ENCODE data around the gene IPCEF1.
A peak's percentile ranks its signal among the peaks of the same experiment; 100 is the strongest.

Gene IPCEF1

DNA sequence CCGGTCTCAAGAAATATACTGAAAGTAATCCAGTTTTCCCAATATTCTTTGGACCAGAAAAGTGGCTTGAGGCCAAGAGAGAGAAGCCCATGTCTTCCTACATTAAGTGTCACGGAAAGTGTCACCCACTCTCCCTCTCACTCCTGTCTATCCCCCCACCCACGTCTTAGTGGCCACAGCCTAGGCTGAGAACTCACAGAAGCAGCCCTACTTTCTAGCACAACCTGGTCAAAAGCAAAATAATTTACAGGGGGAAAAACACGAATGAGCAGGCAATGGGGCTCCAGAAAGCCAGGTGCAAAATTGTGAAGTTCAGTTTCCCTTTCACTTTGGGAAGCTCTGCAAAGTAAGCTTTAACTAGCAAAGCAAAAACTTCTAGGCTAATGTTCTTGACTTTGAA is 199.5 kb downstream of the IPCEF1 start:
- DNase-seq, result no peak

DNA sequence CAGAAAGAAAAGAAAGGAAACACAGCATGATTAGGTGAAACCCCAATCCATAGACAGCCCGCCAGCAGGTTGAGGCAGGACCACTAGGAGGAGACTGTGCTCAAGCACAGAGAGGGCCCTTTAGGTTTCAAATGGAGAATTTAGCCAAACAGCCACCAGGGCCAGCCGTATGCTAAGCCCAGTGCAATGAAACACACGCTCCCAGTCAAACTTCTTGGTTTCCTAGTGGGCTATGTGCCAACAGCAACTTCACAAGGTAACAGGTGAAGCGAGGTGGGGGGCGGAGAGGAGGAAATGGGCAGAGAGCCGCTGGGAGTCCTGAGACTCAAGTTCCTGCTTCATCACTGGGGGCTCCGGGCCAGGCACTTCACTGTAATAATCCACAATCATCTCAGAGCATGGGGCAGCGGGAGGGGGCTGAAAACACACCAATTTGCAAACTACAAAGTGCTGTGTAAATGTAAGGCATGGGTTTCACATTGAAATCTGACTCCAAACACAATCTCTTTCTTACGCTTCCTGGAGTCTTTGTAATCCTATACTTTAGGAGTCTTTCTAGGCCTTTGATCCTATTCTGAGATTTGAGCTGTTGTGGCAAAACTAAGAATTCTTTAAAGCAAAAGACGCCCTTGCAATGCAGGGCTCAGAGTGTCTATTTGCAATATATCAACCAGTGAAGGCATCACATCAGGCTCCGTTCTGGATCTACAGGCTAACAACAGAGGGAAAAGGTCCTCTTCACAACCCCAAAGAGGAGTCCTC is 200.3 kb downstream of the IPCEF1 start:
- DNase-seq, result peak; percentile 95

DNA sequence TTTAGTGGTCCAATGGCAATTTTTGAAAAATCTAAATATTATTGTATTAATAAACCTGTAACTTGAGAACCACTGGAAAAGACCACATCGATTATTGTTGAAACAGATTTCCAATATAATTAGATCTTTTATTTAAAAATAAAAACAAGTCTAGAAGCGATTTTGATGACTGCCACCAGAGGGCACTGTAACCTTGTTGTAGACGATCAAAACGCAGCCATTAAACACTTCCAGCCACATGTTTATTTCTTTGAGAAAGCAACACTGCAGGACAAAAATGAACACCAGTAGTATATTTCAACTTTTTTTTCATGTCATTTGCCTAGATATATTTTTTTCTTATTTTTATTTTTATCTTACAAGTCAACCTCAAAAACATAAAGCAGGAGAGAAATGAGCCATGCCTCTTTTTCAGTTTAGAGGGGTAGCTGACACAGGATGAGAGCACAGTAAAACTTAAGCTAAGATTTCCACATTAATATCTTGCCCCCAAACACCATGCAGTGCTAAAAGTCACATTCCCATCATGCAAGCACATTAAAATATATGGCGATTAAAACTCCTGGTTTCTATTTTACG is 202.1 kb downstream of the IPCEF1 start:
- peak; percentile 73 for DNase-seq

DNA sequence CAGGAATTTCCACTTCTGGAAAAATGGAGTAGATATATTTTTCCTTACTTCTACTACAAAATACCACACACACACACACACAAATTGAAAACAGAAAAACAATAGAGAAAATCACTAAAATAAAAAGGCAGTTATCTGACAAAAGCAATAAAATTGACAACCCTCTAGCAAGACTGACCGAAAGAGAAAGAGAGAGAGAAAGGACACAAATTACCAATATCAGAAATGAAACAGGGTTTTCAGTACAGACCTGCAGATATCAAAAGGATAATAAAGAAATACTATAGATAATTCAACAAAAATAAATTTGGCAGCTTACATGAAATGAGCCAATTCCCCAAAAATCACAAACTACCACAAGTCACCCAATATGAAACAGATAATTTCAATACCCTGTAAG is 212.8 kb downstream of the IPCEF1 start:
- DNase-seq, result no peak

DNA sequence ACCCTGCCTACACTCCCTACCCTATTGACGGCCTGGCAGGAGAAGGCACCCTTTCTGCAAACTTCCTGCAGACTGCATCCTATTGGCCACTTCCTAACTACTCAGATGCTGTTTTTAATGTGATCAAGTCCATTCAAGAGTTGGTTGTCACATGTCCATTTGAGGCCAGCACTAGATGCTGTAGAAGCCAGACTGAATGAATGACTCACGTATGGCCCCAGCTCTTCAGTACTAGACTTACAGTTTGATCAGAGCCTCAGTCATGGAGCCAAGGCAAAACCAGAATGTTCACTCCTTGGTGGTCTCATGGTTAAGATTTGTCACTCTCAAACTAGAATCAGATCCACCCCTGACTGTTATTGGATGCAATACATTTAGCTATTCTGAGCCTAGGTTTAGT is 215.9 kb downstream of the IPCEF1 start:
- DNase-seq, result no peak

DNA sequence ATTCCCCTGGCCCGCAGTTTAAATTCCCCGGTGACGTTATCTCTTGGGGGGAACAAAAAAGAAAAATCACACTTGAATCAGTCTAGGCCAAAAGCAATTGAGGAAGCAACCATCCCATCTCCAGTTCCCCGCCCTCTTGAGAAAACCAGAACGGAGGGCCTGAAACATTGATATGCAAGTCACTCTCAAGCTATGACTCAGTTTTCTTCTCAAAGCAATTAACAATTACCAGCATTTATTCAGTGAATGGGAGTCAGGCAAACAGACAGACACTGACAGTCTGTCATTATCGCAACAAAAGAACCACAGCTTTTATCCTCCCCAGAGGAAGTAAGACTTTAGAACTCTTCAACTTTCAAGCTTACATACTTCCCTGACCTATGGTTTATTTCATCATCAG is 216.7 kb downstream of the IPCEF1 start:
- no peak for DNase-seq

DNA sequence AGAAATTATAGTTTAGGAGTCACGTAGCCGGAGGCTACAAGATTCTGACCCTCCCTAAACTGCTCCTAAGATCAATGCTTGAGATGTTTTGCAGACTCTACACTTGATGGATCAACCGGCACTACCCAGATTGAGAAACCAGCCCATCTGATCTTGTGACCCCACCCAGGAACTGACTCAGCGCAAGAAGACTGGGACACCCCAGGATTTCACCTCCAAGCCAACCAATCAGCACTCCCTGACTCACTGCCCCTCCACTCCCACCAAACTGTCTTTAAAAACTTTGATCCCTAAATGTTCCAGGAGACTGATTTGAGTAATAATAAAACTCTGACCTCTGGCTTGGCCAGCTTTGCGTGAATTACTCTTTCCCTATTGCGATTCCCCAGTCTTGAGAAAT is 217.8 kb downstream of the IPCEF1 start:
- no peak for DNase-seq

DNA sequence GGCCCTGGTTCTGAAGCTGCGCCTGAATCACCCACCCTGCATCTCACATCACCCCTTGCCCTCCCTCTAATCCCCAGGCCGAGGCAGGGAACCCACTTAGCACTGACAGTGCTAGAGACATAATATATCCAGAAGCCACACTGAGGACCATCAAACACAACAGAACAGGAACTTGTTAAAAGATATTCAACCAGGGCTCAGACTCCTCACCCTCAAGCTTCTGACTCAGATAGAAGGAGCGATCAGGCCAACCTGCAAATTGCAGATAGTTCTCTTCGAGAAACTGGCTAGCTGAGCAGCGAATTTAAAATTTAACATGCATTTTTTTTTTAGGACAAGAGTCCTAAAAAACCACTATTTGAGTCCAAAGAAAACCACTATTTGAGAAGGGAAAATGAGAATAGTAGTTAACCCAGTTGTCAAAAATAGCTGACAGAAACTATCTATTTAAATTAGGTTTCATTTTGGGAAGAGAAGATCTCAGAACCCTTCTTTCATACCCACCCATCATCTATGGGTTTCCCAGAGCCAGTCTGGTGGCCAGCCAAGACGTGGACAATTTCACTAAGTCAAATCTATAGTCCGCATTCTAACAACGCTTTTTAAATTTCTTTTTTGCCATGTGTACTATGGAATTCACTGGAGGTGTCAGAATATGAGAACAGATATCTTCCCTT is 222.0 kb downstream of the IPCEF1 start:
- DNase-seq, result no peak

DNA sequence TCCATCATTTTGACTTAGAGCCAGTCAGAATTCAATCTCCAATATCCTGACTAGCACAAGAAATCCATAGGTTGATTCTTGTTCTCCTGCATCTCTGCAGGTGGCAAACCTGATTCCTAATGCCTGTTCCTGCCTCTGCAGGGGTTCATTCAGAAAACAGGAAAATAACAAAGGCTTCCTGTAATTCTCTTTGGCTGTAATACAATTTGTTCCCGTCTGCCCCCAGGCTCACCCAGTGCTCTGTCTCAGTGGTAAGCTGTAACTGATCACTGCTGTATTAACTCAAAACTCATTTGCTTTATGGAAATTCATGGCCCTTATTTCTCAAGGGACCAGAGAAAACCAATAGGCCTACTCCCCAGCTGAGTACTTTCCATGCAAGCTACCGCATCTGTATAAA is 228.9 kb downstream of the IPCEF1 start:
- no peak for DNase-seq

DNA sequence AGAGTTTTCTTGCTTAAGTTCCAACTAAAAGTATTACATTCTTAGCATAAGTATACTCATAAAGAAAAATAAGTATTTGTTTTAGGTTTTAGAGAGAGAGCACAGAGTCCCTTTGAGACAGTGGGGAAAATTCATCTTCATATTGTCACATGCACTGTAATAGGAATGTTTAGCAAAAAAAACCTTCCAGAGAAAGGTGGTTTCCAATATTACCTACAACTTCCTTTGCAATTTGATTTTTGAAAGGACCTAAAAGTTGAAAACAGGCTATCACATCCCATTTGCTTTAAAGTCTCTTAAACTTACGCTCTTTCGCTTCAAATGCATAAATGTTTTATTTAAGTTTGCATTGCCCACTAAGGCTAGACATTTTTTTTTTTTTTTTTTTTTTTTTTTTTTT is 231.2 kb downstream of the IPCEF1 start:
- no peak for DNase-seq

DNA sequence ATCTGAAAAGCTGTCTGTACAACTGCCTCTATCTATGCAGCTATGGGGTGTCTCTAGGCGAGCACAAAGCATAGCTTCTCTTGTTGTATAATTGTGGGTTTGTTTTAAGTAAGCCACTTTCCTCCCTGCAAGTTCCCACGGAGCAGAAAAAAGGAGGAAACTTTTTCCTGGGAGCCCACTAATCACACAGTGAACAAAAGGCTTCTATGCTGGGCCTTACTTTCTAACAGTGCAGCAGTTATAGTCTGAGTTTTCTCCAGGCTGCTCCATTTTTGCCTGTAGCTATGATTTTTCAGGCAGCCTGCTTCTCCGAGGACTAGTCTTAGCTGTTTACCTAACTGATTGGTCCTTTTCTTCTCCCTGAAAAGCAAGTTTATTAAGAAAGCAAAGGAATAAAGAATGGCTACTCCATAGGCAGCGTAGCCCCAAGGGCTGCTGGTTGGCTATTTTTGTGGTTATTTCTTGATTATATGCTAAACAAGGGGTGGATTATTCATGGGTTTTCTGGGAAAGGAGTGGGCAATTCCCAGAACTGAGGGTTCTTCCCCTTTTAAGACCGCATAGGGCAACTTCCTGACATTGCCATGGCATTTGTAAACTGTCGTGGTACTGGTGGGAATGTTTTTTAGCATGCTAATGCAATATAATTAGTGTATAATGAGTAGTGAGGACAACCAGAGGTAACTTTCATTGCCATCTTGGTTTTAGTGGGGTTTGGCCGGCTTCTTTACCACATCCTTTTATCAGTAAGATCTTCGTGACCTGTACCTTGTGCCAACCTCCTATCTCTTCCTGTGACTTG is 233.2 kb downstream of the IPCEF1 start:
- no peak for DNase-seq

DNA sequence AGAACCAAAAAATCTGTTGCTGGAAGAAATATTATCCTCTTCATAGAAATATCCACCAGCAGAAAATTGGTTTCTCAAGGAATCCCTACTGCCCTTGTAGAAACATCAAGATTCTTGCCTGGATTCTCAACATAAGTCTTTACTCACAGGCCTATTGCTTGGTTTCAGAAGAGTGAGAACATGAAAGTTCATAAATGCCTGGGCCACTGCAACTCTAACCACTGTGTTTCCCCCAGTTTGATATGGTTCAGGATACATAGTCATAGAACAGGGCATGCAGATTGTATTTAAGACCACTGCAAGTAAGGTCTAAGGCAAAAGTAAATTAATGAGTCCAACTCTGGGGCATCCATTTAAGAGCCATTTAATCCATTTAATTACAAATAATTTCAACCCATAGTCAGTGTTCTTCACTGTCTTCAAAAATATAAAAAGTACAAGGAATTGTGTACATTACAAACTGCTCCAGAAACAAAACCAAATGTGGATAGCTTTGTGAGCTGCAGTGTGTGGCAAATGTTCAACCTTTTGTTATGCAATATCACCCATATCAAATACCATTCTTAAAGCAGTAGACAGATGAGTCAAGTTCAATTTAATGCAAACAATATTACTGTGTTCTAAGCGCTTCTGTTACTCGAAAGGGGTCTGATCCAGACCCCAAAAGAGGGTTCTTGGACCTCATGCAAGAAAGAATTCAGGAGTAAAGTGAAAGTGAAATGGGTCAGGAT is 234.2 kb downstream of the IPCEF1 start:
- no peak for DNase-seq

DNA sequence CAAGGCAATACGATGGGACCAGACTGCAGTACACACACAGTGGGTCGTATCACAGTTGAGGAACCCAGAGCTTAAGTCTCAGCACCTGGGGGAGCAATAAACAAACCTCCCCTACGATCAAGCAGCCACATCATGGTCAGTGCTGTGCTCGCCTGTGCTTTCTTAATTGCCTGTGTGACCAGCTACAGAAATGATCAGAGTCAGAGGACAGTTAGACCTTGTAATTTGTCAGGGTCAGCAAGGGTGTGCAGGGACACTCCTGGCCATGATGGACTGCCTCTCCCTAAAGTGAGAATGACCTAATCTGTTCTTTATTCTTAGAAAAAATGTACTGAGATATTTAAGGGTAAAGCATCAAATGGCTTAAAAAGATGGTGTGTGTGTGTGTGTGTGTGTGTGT is 239.1 kb downstream of the IPCEF1 start:
- no peak for DNase-seq

DNA sequence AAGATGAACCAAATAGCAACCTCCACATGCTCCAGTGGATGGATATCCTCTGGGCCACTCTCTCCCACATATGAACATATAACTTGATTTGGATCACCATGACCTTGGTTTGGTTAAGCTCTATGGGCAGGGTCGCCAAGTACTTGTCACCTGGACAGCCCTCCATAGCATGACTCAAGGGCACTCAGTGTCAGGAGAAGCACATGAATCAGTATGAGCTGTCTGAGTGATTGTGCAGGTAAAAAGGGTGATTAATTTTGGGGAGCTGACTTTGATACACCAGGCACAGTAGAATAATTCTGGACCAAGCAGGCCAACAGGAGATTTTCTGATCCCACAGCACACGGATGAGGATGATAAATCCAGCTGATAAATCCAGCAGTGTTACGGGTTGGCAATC is 243.2 kb downstream of the IPCEF1 start:
- DNase-seq, result no peak

DNA sequence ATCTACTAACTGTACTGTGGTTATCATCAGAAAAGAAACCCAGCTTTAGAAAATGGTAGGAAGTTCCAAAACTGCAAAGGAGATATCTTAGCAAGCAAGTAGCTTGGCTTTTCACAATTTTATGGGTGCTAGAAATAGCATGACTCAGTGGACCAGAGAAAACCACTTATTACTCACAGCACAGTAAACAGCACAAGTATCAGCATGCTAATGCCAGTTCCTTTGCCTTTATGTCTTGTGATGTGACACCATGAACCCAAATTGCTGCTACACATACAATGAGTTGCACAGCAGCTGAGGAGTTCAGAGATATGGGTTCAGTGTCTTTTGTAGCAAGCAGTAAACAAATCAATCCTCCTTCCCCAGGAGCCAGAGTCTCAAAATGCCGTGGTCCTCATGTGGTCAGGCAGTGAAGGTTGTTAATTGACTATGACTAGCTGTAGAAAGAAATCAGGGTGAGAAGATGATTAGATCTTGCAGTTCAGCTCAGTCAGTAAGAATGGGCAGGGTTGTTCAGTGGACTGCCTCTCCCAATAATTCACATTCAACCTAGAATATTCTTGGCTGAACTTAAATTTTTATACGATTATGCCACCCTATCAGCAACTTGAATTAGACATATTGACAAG is 244.3 kb downstream of the IPCEF1 start:
- no peak for DNase-seq

DNA sequence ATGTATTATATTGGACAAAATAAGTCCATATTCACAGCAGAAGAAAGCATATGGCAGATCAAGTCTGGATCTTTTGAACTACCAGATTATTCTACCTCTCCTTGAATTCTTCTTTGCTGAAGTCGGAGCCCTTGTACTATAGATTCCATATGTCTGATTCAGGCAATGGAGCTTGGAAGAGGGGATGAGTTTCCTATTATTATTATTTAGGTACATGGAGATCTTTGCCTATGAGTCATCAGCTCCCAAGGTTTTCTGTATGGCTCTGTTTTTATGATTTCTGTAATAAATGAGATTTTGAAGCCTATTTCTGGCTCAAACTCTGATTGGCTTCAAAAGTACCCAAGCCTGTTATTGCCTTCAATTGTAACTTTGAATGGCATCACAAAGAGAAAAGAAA is 245.6 kb downstream of the IPCEF1 start:
- no peak for DNase-seq

DNA sequence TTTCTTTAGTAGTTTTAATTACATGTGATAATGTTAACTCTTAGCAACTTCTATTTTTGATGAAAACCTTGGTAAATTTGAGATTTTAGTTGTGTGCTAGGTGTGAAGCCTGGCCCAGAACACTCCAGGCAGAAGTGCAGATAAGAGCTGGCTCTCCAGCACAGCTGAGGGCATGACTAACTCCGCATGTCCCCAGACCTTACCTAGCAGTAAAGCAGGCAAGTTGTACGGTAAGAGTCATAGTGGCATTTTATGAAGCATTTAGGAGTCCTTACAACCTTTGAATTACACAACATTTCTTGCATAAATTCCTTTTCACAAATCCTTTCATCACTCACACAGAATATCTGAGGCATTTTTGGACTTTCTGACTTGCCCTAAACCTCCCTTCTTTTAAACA is 250.4 kb downstream of the IPCEF1 start:
- no peak for DNase-seq

Data from NCI-H1105 treated with DMSO at 0.1 percent for 48 hours (cell line).